ENCODE measurements around the gene HCN4. TPM values are rescaled to one million over a fixed set of nuclear protein-coding genes. Genes with fewer than 3 reads are reported as not detected.

HCN4 gene
- total RNA-seq, 1 donor from 2014 or later: 0.41 TPM

DNA sequence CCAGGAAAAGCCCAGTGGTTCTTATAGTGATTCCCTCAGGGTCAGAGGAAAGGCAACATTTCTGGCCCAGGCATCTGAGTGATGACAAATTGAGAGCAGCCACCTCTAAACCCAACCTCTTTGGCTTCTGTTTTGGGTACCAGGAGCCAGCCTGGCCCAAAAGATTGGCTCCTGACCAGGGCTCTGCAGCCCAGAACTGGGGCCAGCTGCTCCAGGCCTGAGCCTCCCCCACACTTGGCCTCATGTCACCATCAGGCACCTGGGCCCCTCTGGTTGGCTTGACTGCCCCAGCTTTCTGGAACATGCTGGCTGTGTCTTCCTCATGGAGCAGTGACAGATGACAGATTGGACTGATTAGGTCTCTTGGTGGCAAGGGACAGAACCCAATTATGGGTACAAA, 26.0 kb upstream of the HCN4 start:
- Histone ChIP-seq H3K9ac (no peak overlapping the region), H3K27ac (no peak overlapping the region), H3K9me3 (ENCODE audit: low read depth) (no peaks in the 10 kb centered on the region), H3K4me1 (no peaks in the 10 kb centered on the region), H2AFZ (replicated peaks) (no peak overlapping the region), H3K27me3 (no peaks in the 10 kb centered on the region), H4K20me1 (ENCODE audit: low read depth) (no peaks in the 10 kb centered on the region), H3F3A (ENCODE audit: low read depth) (no peaks in the 10 kb centered on the region), H3K79me2 (ENCODE audit: low read depth) (no peaks in the 10 kb centered on the region), H3K4me3 (no peak overlapping the region), H3K36me3 (no peaks in the 10 kb centered on the region), H3K4me2 (no peak overlapping the region)
- Mint-ChIP-seq H3K9me3 (no peaks in the 10 kb centered on the region), H3K4me1 (no peaks in the 10 kb centered on the region), H3K4me3 (no peak overlapping the region), H3K27me3 (ENCODE audit: insufficient read depth, low read depth) (peaks cover 15% of the 10 kb centered on the region), H3K27ac (no peak overlapping the region), H3K36me3 (no peaks in the 10 kb centered on the region)
- no peak for DNase-seq (ENCODE audit: low spot score)
- TF ChIP-seq EZH2 (IDR thresholded peaks at IDR 0.05): no peak
- TF ChIP-seq, protein P1, sequence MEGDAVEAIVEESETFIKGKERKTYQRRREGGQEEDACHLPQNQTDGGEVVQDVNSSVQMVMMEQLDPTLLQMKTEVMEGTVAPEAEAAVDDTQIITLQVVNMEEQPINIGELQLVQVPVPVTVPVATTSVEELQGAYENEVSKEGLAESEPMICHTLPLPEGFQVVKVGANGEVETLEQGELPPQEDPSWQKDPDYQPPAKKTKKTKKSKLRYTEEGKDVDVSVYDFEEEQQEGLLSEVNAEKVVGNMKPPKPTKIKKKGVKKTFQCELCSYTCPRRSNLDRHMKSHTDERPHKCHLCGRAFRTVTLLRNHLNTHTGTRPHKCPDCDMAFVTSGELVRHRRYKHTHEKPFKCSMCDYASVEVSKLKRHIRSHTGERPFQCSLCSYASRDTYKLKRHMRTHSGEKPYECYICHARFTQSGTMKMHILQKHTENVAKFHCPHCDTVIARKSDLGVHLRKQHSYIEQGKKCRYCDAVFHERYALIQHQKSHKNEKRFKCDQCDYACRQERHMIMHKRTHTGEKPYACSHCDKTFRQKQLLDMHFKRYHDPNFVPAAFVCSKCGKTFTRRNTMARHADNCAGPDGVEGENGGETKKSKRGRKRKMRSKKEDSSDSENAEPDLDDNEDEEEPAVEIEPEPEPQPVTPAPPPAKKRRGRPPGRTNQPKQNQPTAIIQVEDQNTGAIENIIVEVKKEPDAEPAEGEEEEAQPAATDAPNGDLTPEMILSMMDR (IDR thresholded peaks at IDR 0.05): no peak
- no peak for TF ChIP-seq EZH2phosphoT487 (IDR thresholded peaks at IDR 0.05)

DNA sequence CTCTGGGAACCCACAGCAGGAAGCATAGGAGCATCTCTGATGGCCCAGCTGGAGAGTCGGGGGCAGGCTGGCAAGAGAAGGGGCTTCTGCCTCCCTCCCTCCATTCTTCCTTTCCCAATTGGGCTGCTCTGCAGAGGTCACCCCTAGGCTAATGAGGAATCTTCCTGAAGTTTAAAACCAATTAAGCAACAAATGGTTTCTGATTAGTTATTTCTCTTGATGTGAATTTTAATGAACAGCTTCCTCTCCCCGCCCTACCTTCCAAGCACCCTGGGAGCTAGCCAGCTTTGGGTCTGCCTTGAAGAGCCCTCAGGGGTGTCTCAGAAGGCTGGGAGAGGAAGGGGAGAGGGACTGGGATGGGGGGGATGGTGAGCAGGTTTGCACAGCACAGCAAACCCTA, 24.6 kb upstream of the HCN4 start:
- no peaks in the 10 kb centered on the region for H3K4me1 ChIP-seq
- H3K27me3 ChIP-seq: no peaks in the 10 kb centered on the region
- DNase-seq (ENCODE audit: low spot score): no peak
- Mint-ChIP-seq H3K27me3 (ENCODE audit: insufficient read depth, low read depth) (peaks cover 18% of the 10 kb centered on the region), H3K9me3 (no peaks in the 10 kb centered on the region), H3K4me1 (no peaks in the 10 kb centered on the region), H3K36me3 (no peaks in the 10 kb centered on the region), H3K4me3 (no peak overlapping the region), H3K27ac (no peak overlapping the region)
- no peaks in the 10 kb centered on the region for H3F3A ChIP-seq (ENCODE audit: low read depth)
- H3K9ac ChIP-seq: no peak overlapping the region
- H3K79me2 ChIP-seq (ENCODE audit: low read depth): no peaks in the 10 kb centered on the region
- no peaks in the 10 kb centered on the region for H4K20me1 ChIP-seq (ENCODE audit: low read depth)
- H3K27ac ChIP-seq: no peak overlapping the region
- TF ChIP-seq EZH2phosphoT487 (IDR thresholded peaks at IDR 0.05): no peak
- TF ChIP-seq EZH2 (IDR thresholded peaks at IDR 0.05): no peak
- TF ChIP-seq, protein P1 (IDR thresholded peaks at IDR 0.05): no peak
- H3K4me2 ChIP-seq: no peak overlapping the region
- H3K4me3 ChIP-seq: no peak overlapping the region
- H3K36me3 ChIP-seq: no peaks in the 10 kb centered on the region
- no peaks in the 10 kb centered on the region for H3K9me3 ChIP-seq (ENCODE audit: low read depth)
- no peak overlapping the region for H2AFZ ChIP-seq (replicated peaks)

DNA sequence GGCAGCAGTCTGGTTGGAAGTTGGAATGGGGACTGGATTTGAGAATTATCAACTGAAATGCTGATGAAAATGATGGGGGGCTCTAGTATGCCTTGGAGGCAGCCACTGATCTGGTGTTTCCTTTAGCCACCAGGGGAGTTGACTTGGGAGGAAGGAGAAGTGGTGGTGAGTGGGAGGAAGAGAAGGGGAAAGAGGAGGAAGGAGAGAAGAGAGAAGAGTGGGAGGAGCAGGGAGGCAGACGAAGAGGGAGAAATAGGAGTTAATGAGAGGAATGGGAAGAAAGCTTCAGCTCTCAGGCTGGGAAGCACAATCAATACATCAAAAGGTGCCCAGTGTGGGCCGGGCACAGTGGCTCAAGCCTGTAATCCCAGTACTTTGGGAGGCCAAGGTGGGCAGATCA, 23.3 kb upstream of the HCN4 start:
- no peaks in the 10 kb centered on the region for H3K9me3 Mint-ChIP-seq
- no peaks in the 10 kb centered on the region for H3K27me3 ChIP-seq
- no peak overlapping the region for H3K4me3 ChIP-seq
- H3F3A ChIP-seq (ENCODE audit: low read depth): no peaks in the 10 kb centered on the region
- H3K4me1 Mint-ChIP-seq: no peaks in the 10 kb centered on the region
- no peak overlapping the region for H2AFZ ChIP-seq (replicated peaks)
- H3K9me3 ChIP-seq (ENCODE audit: low read depth): no peaks in the 10 kb centered on the region
- no peak for DNase-seq (ENCODE audit: low spot score)
- H3K27me3 Mint-ChIP-seq (ENCODE audit: insufficient read depth, low read depth): peaks cover 18% of the 10 kb centered on the region
- no peak overlapping the region for H3K27ac ChIP-seq
- H3K4me1 ChIP-seq: no peaks in the 10 kb centered on the region
- no peaks in the 10 kb centered on the region for H3K36me3 ChIP-seq
- H3K79me2 ChIP-seq (ENCODE audit: low read depth): no peaks in the 10 kb centered on the region
- no peak overlapping the region for H3K4me3 Mint-ChIP-seq
- H3K9ac ChIP-seq: no peak overlapping the region
- H3K4me2 ChIP-seq: no peak overlapping the region
- no peak for TF ChIP-seq EZH2phosphoT487 (IDR thresholded peaks at IDR 0.05)
- no peak overlapping the region for H3K27ac Mint-ChIP-seq
- no peaks in the 10 kb centered on the region for H4K20me1 ChIP-seq (ENCODE audit: low read depth)
- H3K36me3 Mint-ChIP-seq: no peaks in the 10 kb centered on the region

DNA sequence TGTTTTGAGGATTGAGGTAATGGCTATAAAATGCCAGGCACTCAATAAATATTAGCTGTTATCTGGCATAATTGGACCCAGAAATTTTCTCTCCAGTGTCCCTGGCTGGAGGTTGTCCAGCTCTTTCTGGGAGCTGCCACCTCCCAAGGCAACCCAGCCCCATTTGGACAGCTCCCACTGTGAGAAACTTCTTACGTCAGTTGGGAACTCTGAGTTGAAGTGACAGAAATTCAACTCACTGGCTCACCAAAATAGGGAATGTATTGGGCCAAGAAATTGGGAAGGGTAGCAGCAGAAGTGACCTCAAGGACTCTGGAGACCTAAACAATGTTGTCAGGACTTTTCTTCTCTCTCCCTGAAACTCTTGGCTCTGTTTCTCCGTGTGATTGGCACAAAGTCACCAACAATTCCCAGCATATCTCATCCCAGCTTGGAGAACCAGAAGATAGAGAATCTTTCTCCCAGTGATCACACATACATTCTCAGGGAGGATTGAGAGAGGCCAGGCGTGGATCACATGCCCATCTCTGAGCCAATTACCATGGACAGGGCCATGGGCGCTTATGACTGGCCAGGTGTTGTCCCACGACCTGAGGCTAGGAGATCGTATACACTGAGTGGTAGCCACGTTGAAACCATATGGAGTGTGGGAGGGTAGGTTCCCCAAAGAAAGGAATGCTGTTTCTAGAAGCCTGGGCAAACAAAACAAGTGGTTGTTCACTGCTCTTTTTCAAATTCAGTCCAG, 22.5 kb upstream of the HCN4 start:
- Histone ChIP-seq H3F3A (ENCODE audit: low read depth) (no peaks in the 10 kb centered on the region), H4K20me1 (ENCODE audit: low read depth) (no peaks in the 10 kb centered on the region), H3K9ac (no peak overlapping the region), H3K4me1 (no peaks in the 10 kb centered on the region), H2AFZ (replicated peaks) (no peak overlapping the region), H3K9me3 (ENCODE audit: low read depth) (no peaks in the 10 kb centered on the region), H3K4me2 (no peak overlapping the region), H3K79me2 (ENCODE audit: low read depth) (no peaks in the 10 kb centered on the region), H3K4me3 (no peak overlapping the region), H3K27ac (no peak overlapping the region), H3K36me3 (no peaks in the 10 kb centered on the region), H3K27me3 (no peaks in the 10 kb centered on the region)
- no peak for DNase-seq (ENCODE audit: low spot score)
- H3K27me3 Mint-ChIP-seq (ENCODE audit: insufficient read depth, low read depth): peaks cover 19% of the 10 kb centered on the region
- H3K4me3 Mint-ChIP-seq: no peak overlapping the region
- no peak overlapping the region for H3K27ac Mint-ChIP-seq
- no peaks in the 10 kb centered on the region for H3K4me1 Mint-ChIP-seq
- no peaks in the 10 kb centered on the region for H3K9me3 Mint-ChIP-seq
- TF ChIP-seq EZH2 (IDR thresholded peaks at IDR 0.05): no peak
- TF ChIP-seq, protein P1 (IDR thresholded peaks at IDR 0.05): no peak
- TF ChIP-seq EZH2phosphoT487 (IDR thresholded peaks at IDR 0.05): no peak
- H3K36me3 Mint-ChIP-seq: no peaks in the 10 kb centered on the region

Data from neural progenitor cell (in vitro differentiated cells).